ENCODE results near the gene PRSS57. TPM values are rescaled to one million over a fixed set of nuclear protein-coding genes. Genes with fewer than 3 reads are reported as not detected.
A peak's percentile ranks its signal among the peaks of the same experiment; 100 is the strongest.

Gene PRSS57
- total and polyA plus RNA-seq, 2 of the 8 experiments (the other 6 are each of a cell fraction or from before 2014, with no cell fraction given), result not detected

DNA sequence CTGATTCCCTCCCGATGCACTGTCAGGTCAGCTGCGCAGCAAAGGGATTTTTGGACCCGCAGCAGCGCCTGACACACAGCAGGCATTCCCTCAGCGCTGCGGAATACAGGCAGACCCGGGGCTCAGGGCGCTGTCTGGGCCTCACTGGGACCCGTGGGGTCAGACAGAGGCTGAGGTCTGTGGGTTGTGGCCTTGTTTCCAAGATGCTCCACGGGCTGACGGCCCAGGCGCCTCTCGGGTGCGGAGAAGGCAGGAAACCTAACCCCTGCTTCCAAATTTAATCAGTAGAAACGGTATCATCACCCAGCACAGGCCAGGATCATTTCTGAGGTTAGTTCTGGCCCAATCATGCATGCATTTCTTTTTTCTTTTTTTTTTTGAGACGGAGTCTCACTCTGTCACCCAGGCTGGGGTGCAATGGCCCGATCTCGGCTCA lies 31.6 kb downstream of the PRSS57 start:
- H3K4me3 ChIP-seq (ENCODE audit: extremely low read depth in 1 of 4, insufficient read depth in 2 of 4, low read depth in 3 of 4, low read length in 4 of 4), result peak overlapping the region in 3 of 4 experiments; percentile 3 to 99 (median 34); a peak in 5 of 8 replicates
- peaks cover 5 to 6% of the 10 kb centered on the region in 2 experiments; a peak in 2 of 4 replicates for H3K9me3 ChIP-seq (ENCODE audit: insufficient read depth in 2 of 2, low read depth in 1 of 2, low read length in 1 of 2)
- H4K8ac ChIP-seq (ENCODE audit: extremely low read depth, insufficient read depth, low read length), result 0 out of 2 replicates have a peak overlapping the region, but pooled peaks have one; percentile 93
- H3K4me2 ChIP-seq (ENCODE audit: insufficient read depth in 1 of 2, low read depth in 2 of 2, low read length in 2 of 2), result peak overlapping the region; percentile 65 to 80
- H4K5ac ChIP-seq (ENCODE audit: insufficient read length, low read depth, low read length), result no peak overlapping the region
- no peak overlapping the region for H3K9ac ChIP-seq (replicated peaks in 1 of 4; ENCODE audit: extremely low read depth in 1 of 4, low read depth in 3 of 4, low read length in 3 of 4)
- no peaks in the 10 kb centered on the region; the same call in 1 of the 2 replicates for H3K79me1 ChIP-seq (ENCODE audit: low read depth, low read length)
- no peak overlapping the region for H3K56ac ChIP-seq (replicated peaks; ENCODE audit: insufficient read length, low read depth, low read length)
- no peak overlapping the region for H3K23ac ChIP-seq (ENCODE audit: insufficient read length)
- H2AFZ ChIP-seq (ENCODE audit: low read length), result peak overlapping the region; percentile 1; the same call in 1 of the 2 replicates
- no peak overlapping the region for H3K27ac ChIP-seq (ENCODE audit: low read depth, low read length)
- H3K27me3 ChIP-seq (replicated peaks in 1 of 4; ENCODE audit: control insufficient read depth in 3 of 4, extremely low read depth in 1 of 4, insufficient read depth in 3 of 4, low read length in 3 of 4), result peaks cover 0 to 6% (median 2%) of the 10 kb centered on the region in 4 experiments; a peak in 1 of 7 replicates
- peaks cover 41 to 42% of the 10 kb centered on the region in 2 experiments for H3K79me2 ChIP-seq (ENCODE audit: control insufficient read depth in 1 of 2, insufficient read depth in 2 of 2, low read length in 2 of 2)
- no peak overlapping the region for H3K14ac ChIP-seq (ENCODE audit: insufficient read length)
- H2AK5ac ChIP-seq (ENCODE audit: low read depth, low read length), result peak overlapping the region; percentile 60; the same call in 1 of the 2 replicates
- no peak for FAIRE-seq
- DNase-seq (ENCODE audit: low read depth in 1 of 2, low spot score in 2 of 2), result no peak
- H2BK12ac ChIP-seq (ENCODE audit: low read depth, low read length), result 0 out of 2 replicates have a peak overlapping the region, but pooled peaks have one; percentile 1
- H3K4me1 ChIP-seq (replicated peaks in 1 of 4; ENCODE audit: control insufficient read depth in 3 of 4, insufficient read depth in 4 of 4, low read length in 3 of 4), result peaks cover 0 to 12% (median 6%) of the 10 kb centered on the region in 4 experiments; a peak in 5 of 7 replicates
- peak overlapping the region; percentile 19; the same call in 1 of the 2 replicates for H2BK15ac ChIP-seq (ENCODE audit: low read length)
- H3K23me2 ChIP-seq (ENCODE audit: low read depth, low read length), result peaks cover 3% of the 10 kb centered on the region; the same call in 1 of the 2 replicates
- ChIA-PET CTCF (ENCODE audit: partially characterized antibody) (interaction anchor here (0.7 to 1.2 kb wide), 5 partner anchors 45 to 78 kb away, joined by 3 to 5 read pairs (median 3); partner anchors contain the start of gene PALM), POLR2A (ENCODE audit: partially characterized antibody) (interaction anchor here (0.8 to 1.6 kb wide), 11 partner anchors 12 to 134 kb away, joined by 3 to 10 read pairs (median 4); no protein-coding TSS in a partner anchor)
- H3K36me3 ChIP-seq (ENCODE audit: control insufficient read depth in 2 of 4, insufficient read depth in 4 of 4, low read length in 3 of 4), result no peaks in the 10 kb centered on the region
- peaks cover 25 to 27% of the 10 kb centered on the region in 2 experiments for H4K20me1 ChIP-seq (replicated peaks in 1 of 2; ENCODE audit: control insufficient read depth in 1 of 2, insufficient read depth in 2 of 2, low read length in 2 of 2)
- WGBS, 2 experiments (ENCODE audit: extremely low coverage in 1 of 2, insufficient coverage in 1 of 2, insufficient read length in 1 of 2, insufficient replicate concordance in 2 of 2, low coverage in 1 of 2, low lambda C conversion rate in 2 of 2, missing lambda C conversion rate in 1 of 2), result 77% methylated on average over 15 of the region's 18 CpGs; no CpG with 5 or more reads in 1 of the 2 experiments
- no peak overlapping the region for H2BK20ac ChIP-seq (ENCODE audit: low read length)
- peak overlapping the region; percentile 61; the same call in 1 of the 2 replicates for H2BK5ac ChIP-seq (ENCODE audit: low read depth, low read length)
- no peak overlapping the region for H3K4ac ChIP-seq (replicated peaks; ENCODE audit: insufficient read length, low read depth, low read length)
- H4K91ac ChIP-seq (replicated peaks; ENCODE audit: insufficient read length, low read length), result peak overlapping the region; percentile 55
- H3K18ac ChIP-seq (ENCODE audit: extremely low read depth, low read length), result no peak overlapping the region
- no peak overlapping the region for H2BK120ac ChIP-seq (replicated peaks; ENCODE audit: low read depth, low read length)
- TF ChIP-seq SAP30 (IDR thresholded peaks at IDR 0.05; ENCODE audit: insufficient read depth, insufficient replicate concordance, low read length) (no peak), CTBP2 (IDR thresholded peaks at IDR 0.05; ENCODE audit: borderline replicate concordance, insufficient read depth, insufficient read length, low read length) (no peak), KDM4A (IDR thresholded peaks at IDR 0.05; ENCODE audit: low read depth, low read length, severe bottlenecking) (no peak), SP1 (IDR thresholded peaks at IDR 0.05; ENCODE audit: low read depth, low read length) (no peak), MAFK (IDR thresholded peaks at IDR 0.05; ENCODE audit: low read depth, low read length) (no peak), CREB1 (IDR thresholded peaks at IDR 0.05) (no peak), SIX5 (IDR thresholded peaks at IDR 0.05; ENCODE audit: low read depth, low read length) (no peak)
- TF ChIP-seq, protein P1, sequence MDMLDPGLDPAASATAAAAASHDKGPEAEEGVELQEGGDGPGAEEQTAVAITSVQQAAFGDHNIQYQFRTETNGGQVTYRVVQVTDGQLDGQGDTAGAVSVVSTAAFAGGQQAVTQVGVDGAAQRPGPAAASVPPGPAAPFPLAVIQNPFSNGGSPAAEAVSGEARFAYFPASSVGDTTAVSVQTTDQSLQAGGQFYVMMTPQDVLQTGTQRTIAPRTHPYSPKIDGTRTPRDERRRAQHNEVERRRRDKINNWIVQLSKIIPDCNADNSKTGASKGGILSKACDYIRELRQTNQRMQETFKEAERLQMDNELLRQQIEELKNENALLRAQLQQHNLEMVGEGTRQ (IDR thresholded peaks at IDR 0.05; ENCODE audit: low read length), result no peak
- TF ChIP-seq, protein P2, sequence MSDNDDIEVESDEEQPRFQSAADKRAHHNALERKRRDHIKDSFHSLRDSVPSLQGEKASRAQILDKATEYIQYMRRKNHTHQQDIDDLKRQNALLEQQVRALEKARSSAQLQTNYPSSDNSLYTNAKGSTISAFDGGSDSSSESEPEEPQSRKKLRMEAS (IDR thresholded peaks at IDR 0.05), result no peak

Measured in H1 (cell line).